Breast epithelium (tissue), 3 donors: ENCODE results near the gene IGF2BP1.

Experiments
- POLR2A ChIP-seq: fragments of 450-650 bp; IDR thresholded peaks from one replicate; pipeline ENCODE4 v1.6.1; 2016; ENCODE audit warnings: antibody characterized with exemption, mild to moderate bottlenecking, moderate library complexity
- POLR2AphosphoS5 ChIP-seq, 3 donors: sonication (generic); formaldehyde crosslinking; IDR thresholded peaks; one replicate each; pipeline ENCODE4 v1.6.1; 2017; ENCODE audit warnings: antibody characterized with exemption in 3 of 3
- TF ChIP-seq, protein P1 (sequence below), 3 donors: fragments of 450-650 bp; IDR thresholded peaks; one replicate each; pipeline ENCODE4 v1.5.1; 2016 to 2017; ENCODE audit warnings: antibody characterized with exemption in 3 of 3, mild to moderate bottlenecking in 3 of 3, moderate library complexity in 3 of 3

DNA sequence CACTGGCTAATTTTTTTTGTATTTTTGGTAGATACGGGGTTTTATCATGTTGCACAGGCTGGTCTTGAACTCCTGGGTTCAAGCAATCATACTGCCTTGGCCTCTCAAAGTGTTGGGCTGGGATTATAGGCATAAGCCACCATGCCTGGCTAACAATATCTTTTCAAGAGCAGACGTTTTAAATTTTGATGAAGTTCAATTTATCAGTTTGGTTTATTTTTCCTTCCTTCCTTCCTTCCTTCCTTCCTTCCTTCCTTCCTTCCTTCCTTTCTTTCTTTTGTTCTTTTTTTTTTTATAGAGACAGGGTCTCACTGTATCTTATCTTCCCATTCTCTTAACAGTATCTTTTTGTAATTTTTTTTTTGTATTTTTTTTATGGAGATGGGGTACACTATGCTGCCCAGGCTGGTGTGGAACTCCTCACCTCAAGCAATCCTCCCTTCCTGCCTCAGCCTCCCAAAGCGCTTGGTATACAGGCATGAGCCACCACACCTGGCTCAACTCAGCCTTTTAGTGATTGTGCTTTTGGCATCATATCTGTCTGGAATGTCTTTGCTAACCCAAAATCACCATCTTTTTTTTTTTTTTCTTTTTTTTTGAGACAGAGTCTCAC is 15.2 kb upstream of the IGF2BP1 start:
- TF ChIP-seq POLR2AphosphoS5 (IDR thresholded peaks at IDR 0.05) (no peak), POLR2A (no peak)
- TF ChIP-seq, protein P1, sequence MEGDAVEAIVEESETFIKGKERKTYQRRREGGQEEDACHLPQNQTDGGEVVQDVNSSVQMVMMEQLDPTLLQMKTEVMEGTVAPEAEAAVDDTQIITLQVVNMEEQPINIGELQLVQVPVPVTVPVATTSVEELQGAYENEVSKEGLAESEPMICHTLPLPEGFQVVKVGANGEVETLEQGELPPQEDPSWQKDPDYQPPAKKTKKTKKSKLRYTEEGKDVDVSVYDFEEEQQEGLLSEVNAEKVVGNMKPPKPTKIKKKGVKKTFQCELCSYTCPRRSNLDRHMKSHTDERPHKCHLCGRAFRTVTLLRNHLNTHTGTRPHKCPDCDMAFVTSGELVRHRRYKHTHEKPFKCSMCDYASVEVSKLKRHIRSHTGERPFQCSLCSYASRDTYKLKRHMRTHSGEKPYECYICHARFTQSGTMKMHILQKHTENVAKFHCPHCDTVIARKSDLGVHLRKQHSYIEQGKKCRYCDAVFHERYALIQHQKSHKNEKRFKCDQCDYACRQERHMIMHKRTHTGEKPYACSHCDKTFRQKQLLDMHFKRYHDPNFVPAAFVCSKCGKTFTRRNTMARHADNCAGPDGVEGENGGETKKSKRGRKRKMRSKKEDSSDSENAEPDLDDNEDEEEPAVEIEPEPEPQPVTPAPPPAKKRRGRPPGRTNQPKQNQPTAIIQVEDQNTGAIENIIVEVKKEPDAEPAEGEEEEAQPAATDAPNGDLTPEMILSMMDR (IDR thresholded peaks at IDR 0.05): no peak
